GM12878 (cell line): ENCODE results near the gene SMIM28. TPM values are rescaled to one million over a fixed set of nuclear protein-coding genes. Genes with fewer than 3 reads are reported as not detected.

Experiments
- ATAC-seq: fragments of 200-7000 bp; cut with Tn5 transposase; 3 replicates; pipeline ENCODE4 v1.9.1; 2020; ENCODE audit warnings: mild to moderate bottlenecking, moderate library complexity
- BruUV-seq: library from RNA; stranded (reverse); fragments of 400-500 nt; replicated peaks from 2 replicates; lab custom pipeline; 2021; lab: Mats Ljungman, UMichigan
- CTCF ChIA-PET: fragments of 300-600 bp; sonication (Branson Sonifier 250); formaldehyde crosslinking; extraction: SDS; loops from one replicate; lab custom pipeline; 2021; ENCODE audit warnings: inconsistent platforms; lab: Yijun Ruan, JAX
- POLR2A ChIA-PET: fragments of 350-600 bp; formaldehyde crosslinking; extraction: SDS; loops from one replicate; lab custom pipeline; 2021; ENCODE audit warnings: inconsistent platforms; lab: Charles Lee
- RAD21 ChIA-PET: fragments of 300-600 bp; sonication (Branson Sonifier 250); formaldehyde crosslinking; loops from one replicate; lab custom pipeline; 2023; ENCODE audit warnings: antibody characterized with exemption; ENCODE audit not compliant: unreplicated experiment; lab: Charles Lee
- SMC1A ChIA-PET: fragments of 300-600 bp; sonication (Branson Sonifier 250); formaldehyde crosslinking; loops from one replicate; lab custom pipeline; 2023; ENCODE audit not compliant: unreplicated experiment, uncharacterized antibody; lab: Charles Lee
- DNase-seq: peaks from one replicate; pipeline ENCODE4 v3.0.0-alpha.2; 2011; ENCODE audit warnings: low read depth, low spot score
- FAIRE-seq: peaks from 3 replicates; lab custom pipeline; 2011; peaks lifted over from hg19 to GRCh38; lab: Jason Lieb, UNC
- H2AFZ ChIP-seq: 2 replicates; pipeline ENCODE4 v1.6.0; 2011; ENCODE audit warnings: low read depth, low read length, control low read depth; ENCODE audit not compliant: control insufficient read depth
- H3K27ac ChIP-seq: 2 replicates; pipeline ENCODE4 v1.5.1; 2011; ENCODE audit warnings: control low read depth; ENCODE audit not compliant: control insufficient read depth, insufficient read depth
- H3K27me3 ChIP-seq, 2 experiments: replicated peaks in 1 of 2; 2 replicates each; pipeline versions ENCODE4 v1.6.0 to v1.6.1; 2011; ENCODE audit warnings: low read length in 1 of 2; ENCODE audit not compliant: control insufficient read depth in 2 of 2, insufficient read depth in 2 of 2
- H3K36me3 ChIP-seq, 2 experiments: 2 replicates each; pipeline ENCODE4 v1.5.1; 2011; ENCODE audit warnings: low read length in 1 of 2; ENCODE audit not compliant: control insufficient read depth in 2 of 2, insufficient read depth in 2 of 2
- H3K4me1 ChIP-seq: 2 replicates; pipeline ENCODE4 v1.6.1; 2011; ENCODE audit warnings: mild to moderate bottlenecking, low read length, moderate library complexity, mixed read lengths; ENCODE audit not compliant: control insufficient read depth, insufficient read depth
- H3K4me2 ChIP-seq: 2 replicates; pipeline ENCODE4 v1.6.0; 2011; ENCODE audit warnings: control low read depth; ENCODE audit not compliant: control insufficient read depth, insufficient read depth
- H3K4me3 ChIP-seq: fragments of 200-600 bp; sonication (generic); 2 replicates; pipeline ENCODE4 v1.5.1; 2016
- H3K79me2 ChIP-seq: 2 replicates; pipeline ENCODE4 v1.6.0; 2011; ENCODE audit warnings: low read length; ENCODE audit not compliant: control insufficient read depth, insufficient read depth
- H3K9ac ChIP-seq: 2 replicates; pipeline ENCODE4 v1.8.0; 2011; ENCODE audit warnings: low read length, control low read depth, mixed read lengths; ENCODE audit not compliant: control insufficient read depth, insufficient read depth
- H3K9me3 ChIP-seq: replicated peaks from 3 replicates; pipeline ENCODE4 v1.5.1; 2011; ENCODE audit warnings: mild to moderate bottlenecking, low read length; ENCODE audit not compliant: control insufficient read depth, insufficient read depth
- H4K20me1 ChIP-seq: 2 replicates; pipeline ENCODE4 v1.6.0; 2011; ENCODE audit not compliant: control insufficient read depth, insufficient read depth
- CEBPB ChIP-seq, 2 experiments: fragments of 150-350 bp in 1 of 2; IDR thresholded peaks; 2 replicates each; pipeline ENCODE4 v1.6.1; 2012 to 2014; ENCODE audit warnings: low read depth in 2 of 2, low read length in 2 of 2, borderline replicate concordance in 1 of 2, inconsistent platforms in 1 of 2
- JUND ChIP-seq: IDR thresholded peaks from 2 replicates; pipeline ENCODE4 v1.6.1; 2012; ENCODE audit warnings: low read depth, mild to moderate bottlenecking, low read length, improper control_type of control experiment, moderate library complexity
- KAT2A ChIP-seq: conservative IDR thresholded peaks from 2 replicates; pipeline ENCODE4 v1.6.1; 2011; ENCODE audit warnings: low read depth, low read length; ENCODE audit not compliant: control insufficient read depth
- NFXL1 ChIP-seq: fragments of 450-650 bp; IDR thresholded peaks from 2 replicates; pipeline ENCODE4 v1.6.1; 2017; ENCODE audit warnings: antibody characterized with exemption, mild to moderate bottlenecking, borderline replicate concordance
- POLR2A ChIP-seq: IDR thresholded peaks from 2 replicates; pipeline ENCODE4 v1.6.1; 2011; ENCODE audit warnings: low read depth, mild to moderate bottlenecking, low read length
- RELA ChIP-seq: fragments of 450-650 bp; IDR thresholded peaks from 2 replicates; pipeline ENCODE4 v1.8.0; 2014; ENCODE audit warnings: borderline replicate concordance; ENCODE audit not compliant: partially characterized antibody
- SREBF1 ChIP-seq: IDR thresholded peaks from 2 replicates; pipeline ENCODE4 v1.6.1; 2012; ENCODE audit warnings: mild to moderate bottlenecking, low read length
- WGBS: methylation state at CpG from one replicate; pipeline ENCODE4 v1.1.6; 2016; ENCODE audit warnings: low lambda C conversion rate; ENCODE audit not compliant: insufficient replicate concordance, insufficient coverage; ENCODE audit errors: missing lambda C conversion rate; 5-methylcytosine and 5-hydroxymethylcytosine counted together
- in situ Hi-C: fragments of 300-500 bp; cut with MboI; formaldehyde crosslinking; loops from 9 replicates; pipeline ENCODE4 v1.14.3; 2018; ENCODE audit warnings: mixed read lengths
- intact Hi-C: fragments of 100-400 bp; cut with micrococcal nuclease; formaldehyde crosslinking; loops from one replicate; pipeline ENCODE4 v1.14.2; 2022; ENCODE audit not compliant: unreplicated experiment
- polyA plus RNA-seq, 11 experiments: library from polyadenylated mRNA; depleted of rRNA in 4 of 11; unstranded in 6 of 11; stranded (reverse) in 5 of 11; fragments of >200 nt; fragmentation: Nextera tagmentation in 4 of 11; fragmentation: Illumina TruSeq in 1 of 11; extraction: Ambion mirVana in 4 of 11; extraction: Trizol in 1 of 11; gene quantifications; 1 replicate in 1 of 11; 2 replicates in 10 of 11; pipeline versions ENCODE4 v1.2.1 to v1.2.3, GENCODE V29; 2011 to 2016; ENCODE audit warnings: inconsistent platforms in 2 of 11, missing spikeins in 2 of 11, low read depth in 1 of 11
- total RNA-seq, 4 experiments: library from RNA; depleted of rRNA in 3 of 4; stranded (reverse); fragments of >200 nt in 3 of 4; fragmentation: Illumina TruSeq in 1 of 4; extraction: Trizol in 1 of 4; gene quantifications; 2 replicates each; pipeline versions ENCODE4 v1.2.1 to v1.2.3, GENCODE V29; 2013 to 2021
- TF ChIP-seq, protein P1 (sequence below): fragments of 450-650 bp; IDR thresholded peaks from 2 replicates; pipeline ENCODE4 v1.6.1; 2017; ENCODE audit warnings: mild to moderate bottlenecking, moderate library complexity
- TF ChIP-seq, protein P2 (sequence below): fragments of 450-650 bp; IDR thresholded peaks from 2 replicates; pipeline ENCODE4 v1.6.1; 2018; ENCODE audit warnings: borderline replicate concordance, mild to moderate bottlenecking; ENCODE audit not compliant: partially characterized antibody
- TF ChIP-seq, protein P3 (sequence below): fragments of 450-650 bp; conservative IDR thresholded peaks from 2 replicates; pipeline ENCODE4 v1.6.1; 2017; ENCODE audit warnings: mild to moderate bottlenecking, moderate library complexity
- TF ChIP-seq, protein P4 (sequence below): fragments of 450-650 bp; IDR thresholded peaks from 2 replicates; pipeline ENCODE4 v1.6.1; 2016; ENCODE audit warnings: mild to moderate bottlenecking

The SMIM28 gene
- total and polyA plus RNA-seq, 10 of the 15 experiments (the other 5 are each of a cell fraction or from before 2014, with no cell fraction given), result not detected

DNA sequence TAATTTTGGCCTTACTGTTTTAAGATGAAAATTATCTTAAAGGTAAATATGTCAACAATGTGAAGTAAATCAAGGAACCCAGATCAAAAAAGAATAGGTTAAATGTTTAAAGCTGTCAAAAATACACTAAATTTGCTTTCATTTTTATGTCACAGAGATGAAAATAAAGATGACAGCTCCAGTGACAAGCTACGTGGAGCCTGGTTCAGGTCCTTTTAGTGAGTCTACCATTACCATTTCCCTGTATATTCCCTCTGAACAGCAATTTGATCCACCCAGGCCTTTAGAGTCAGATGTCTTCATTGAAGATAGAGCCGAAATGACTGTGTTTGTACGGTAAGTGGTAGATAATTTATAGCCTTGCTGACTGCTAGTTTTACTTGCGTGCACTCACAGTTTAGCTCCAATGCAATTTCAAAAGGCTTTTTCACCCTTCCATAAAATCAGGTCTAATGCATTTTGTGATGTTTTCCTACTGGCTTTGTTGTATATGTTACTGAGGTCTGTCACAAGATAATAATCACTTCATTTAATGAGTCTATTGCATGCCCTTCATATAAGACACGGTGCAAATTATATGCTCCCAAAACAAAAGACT is 28.2 kb downstream of the SMIM28 start:
- 99% methylated on average over 5 of the region's 5 CpGs for WGBS
- Histone ChIP-seq H3K79me2 (no peaks in the 10 kb centered on the region), H3K27me3 (no peaks in the 10 kb centered on the region), H3K4me3 (no peak overlapping the region), H3K4me2 (no peak overlapping the region), H3K9ac (no peak overlapping the region), H2AFZ (no peak overlapping the region), H3K36me3 (peaks cover 1 to 3% of the 10 kb centered on the region in 2 experiments; a peak in 2 of 4 replicates), H4K20me1 (no peaks in the 10 kb centered on the region), H3K27ac (no peak overlapping the region), H3K9me3 (no peaks in the 10 kb centered on the region), H3K4me1 (peaks cover 3% of the 10 kb centered on the region; the same call in 1 of the 2 replicates)
- in situ Hi-C loops (no loop called here), intact Hi-C loops (no loop called here)
- DNase-seq (no peak), ATAC-seq (no peak), FAIRE-seq (no peak)
- CTCF ChIA-PET, result interaction anchor here (0.8 to 4.2 kb wide), 14 partner anchors 8 to 404 kb away, joined by 3 to 32 read pairs (median 4); no protein-coding TSS in a partner anchor
- SMC1A ChIA-PET, result interaction anchor here (1.0 to 4.4 kb wide), 7 partner anchors 9 to 290 kb away, joined by 3 to 34 read pairs (median 4); partner anchors contain the start of gene NHSL1
- RAD21 ChIA-PET, result interaction anchor here (0.9 to 4.4 kb wide), 5 partner anchors 10 to 290 kb away, joined by 3 to 26 read pairs (median 3); partner anchors contain the start of gene NHSL1
- BruUV-seq, result no TSS peak
- POLR2A ChIA-PET, result interaction anchor here (0.6 kb wide), 1 partner anchor 610 kb away, joined by 8 read pairs; no protein-coding TSS in a partner anchor
- TF ChIP-seq RELA (no peak), KAT2A (no peak), POLR2A (no peak), NFXL1 (no peak), CEBPB (IDR thresholded peaks at IDR 0.05; ENCODE audit: borderline replicate concordance in 1 of 2, low read depth in 2 of 2, low read length in 2 of 2) (no peak), SREBF1 (no peak), JUND (no peak)
- TF ChIP-seq, protein P1, sequence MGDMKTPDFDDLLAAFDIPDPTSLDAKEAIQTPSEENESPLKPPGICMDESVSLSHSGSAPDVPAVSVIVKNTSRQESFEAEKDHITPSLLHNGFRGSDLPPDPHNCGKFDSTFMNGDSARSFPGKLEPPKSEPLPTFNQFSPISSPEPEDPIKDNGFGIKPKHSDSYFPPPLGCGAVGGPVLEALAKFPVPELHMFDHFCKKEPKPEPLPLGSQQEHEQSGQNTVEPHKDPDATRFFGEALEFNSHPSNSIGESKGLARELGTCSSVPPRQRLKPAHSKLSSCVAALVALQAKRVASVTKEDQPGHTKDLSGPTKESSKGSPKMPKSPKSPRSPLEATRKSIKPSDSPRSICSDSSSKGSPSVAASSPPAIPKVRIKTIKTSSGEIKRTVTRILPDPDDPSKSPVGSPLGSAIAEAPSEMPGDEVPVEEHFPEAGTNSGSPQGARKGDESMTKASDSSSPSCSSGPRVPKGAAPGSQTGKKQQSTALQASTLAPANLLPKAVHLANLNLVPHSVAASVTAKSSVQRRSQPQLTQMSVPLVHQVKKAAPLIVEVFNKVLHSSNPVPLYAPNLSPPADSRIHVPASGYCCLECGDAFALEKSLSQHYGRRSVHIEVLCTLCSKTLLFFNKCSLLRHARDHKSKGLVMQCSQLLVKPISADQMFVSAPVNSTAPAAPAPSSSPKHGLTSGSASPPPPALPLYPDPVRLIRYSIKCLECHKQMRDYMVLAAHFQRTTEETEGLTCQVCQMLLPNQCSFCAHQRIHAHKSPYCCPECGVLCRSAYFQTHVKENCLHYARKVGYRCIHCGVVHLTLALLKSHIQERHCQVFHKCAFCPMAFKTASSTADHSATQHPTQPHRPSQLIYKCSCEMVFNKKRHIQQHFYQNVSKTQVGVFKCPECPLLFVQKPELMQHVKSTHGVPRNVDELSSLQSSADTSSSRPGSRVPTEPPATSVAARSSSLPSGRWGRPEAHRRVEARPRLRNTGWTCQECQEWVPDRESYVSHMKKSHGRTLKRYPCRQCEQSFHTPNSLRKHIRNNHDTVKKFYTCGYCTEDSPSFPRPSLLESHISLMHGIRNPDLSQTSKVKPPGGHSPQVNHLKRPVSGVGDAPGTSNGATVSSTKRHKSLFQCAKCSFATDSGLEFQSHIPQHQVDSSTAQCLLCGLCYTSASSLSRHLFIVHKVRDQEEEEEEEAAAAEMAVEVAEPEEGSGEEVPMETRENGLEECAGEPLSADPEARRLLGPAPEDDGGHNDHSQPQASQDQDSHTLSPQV, result no peak
- TF ChIP-seq, protein P2, sequence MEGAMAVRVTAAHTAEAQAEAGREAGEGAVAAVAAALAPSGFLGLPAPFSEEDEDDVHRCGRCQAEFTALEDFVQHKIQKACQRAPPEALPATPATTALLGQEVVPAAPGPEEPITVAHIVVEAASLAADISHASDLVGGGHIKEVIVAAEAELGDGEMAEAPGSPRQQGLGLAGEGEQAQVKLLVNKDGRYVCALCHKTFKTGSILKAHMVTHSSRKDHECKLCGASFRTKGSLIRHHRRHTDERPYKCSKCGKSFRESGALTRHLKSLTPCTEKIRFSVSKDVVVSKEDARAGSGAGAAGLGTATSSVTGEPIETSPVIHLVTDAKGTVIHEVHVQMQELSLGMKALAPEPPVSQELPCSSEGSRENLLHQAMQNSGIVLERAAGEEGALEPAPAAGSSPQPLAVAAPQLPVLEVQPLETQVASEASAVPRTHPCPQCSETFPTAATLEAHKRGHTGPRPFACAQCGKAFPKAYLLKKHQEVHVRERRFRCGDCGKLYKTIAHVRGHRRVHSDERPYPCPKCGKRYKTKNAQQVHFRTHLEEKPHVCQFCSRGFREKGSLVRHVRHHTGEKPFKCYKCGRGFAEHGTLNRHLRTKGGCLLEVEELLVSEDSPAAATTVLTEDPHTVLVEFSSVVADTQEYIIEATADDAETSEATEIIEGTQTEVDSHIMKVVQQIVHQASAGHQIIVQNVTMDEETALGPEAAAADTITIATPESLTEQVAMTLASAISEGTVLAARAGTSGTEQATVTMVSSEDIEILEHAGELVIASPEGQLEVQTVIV, result no peak
- TF ChIP-seq, protein P3, sequence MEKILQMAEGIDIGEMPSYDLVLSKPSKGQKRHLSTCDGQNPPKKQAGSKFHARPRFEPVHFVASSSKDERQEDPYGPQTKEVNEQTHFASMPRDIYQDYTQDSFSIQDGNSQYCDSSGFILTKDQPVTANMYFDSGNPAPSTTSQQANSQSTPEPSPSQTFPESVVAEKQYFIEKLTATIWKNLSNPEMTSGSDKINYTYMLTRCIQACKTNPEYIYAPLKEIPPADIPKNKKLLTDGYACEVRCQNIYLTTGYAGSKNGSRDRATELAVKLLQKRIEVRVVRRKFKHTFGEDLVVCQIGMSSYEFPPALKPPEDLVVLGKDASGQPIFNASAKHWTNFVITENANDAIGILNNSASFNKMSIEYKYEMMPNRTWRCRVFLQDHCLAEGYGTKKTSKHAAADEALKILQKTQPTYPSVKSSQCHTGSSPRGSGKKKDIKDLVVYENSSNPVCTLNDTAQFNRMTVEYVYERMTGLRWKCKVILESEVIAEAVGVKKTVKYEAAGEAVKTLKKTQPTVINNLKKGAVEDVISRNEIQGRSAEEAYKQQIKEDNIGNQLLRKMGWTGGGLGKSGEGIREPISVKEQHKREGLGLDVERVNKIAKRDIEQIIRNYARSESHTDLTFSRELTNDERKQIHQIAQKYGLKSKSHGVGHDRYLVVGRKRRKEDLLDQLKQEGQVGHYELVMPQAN, result no peak
- TF ChIP-seq, protein P4, sequence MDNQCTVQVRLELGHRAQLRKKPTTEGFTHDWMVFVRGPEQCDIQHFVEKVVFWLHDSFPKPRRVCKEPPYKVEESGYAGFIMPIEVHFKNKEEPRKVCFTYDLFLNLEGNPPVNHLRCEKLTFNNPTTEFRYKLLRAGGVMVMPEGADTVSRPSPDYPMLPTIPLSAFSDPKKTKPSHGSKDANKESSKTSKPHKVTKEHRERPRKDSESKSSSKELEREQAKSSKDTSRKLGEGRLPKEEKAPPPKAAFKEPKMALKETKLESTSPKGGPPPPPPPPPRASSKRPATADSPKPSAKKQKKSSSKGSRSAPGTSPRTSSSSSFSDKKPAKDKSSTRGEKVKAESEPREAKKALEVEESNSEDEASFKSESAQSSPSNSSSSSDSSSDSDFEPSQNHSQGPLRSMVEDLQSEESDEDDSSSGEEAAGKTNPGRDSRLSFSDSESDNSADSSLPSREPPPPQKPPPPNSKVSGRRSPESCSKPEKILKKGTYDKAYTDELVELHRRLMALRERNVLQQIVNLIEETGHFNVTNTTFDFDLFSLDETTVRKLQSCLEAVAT, result no peak
